GM13976 (cell line): ENCODE measurements around the gene WWC1.

Source experiments
- DNase-seq: peaks from one replicate; pipeline ENCODE4 v3.0.0; 2012; ENCODE audit warnings: low spot score
- in situ Hi-C: fragments of 300-500 bp; cut with MboI; formaldehyde crosslinking; loops from one replicate; pipeline ENCODE4 v1.12.0; 2022; ENCODE audit warnings: low sequenced_read_pairs, mixed read lengths, inconsistent platforms; ENCODE audit not compliant: unreplicated experiment
- TF ChIP-seq, protein P1 (sequence below): IDR thresholded peaks from 2 replicates; pipeline ENCODE4 v1.5.1; 2012; ENCODE audit warnings: borderline replicate concordance, mild to moderate bottlenecking; ENCODE audit not compliant: insufficient read depth; ENCODE audit errors: extremely low read depth, missing control alignments, control extremely low read depth

Gene WWC1

DNA sequence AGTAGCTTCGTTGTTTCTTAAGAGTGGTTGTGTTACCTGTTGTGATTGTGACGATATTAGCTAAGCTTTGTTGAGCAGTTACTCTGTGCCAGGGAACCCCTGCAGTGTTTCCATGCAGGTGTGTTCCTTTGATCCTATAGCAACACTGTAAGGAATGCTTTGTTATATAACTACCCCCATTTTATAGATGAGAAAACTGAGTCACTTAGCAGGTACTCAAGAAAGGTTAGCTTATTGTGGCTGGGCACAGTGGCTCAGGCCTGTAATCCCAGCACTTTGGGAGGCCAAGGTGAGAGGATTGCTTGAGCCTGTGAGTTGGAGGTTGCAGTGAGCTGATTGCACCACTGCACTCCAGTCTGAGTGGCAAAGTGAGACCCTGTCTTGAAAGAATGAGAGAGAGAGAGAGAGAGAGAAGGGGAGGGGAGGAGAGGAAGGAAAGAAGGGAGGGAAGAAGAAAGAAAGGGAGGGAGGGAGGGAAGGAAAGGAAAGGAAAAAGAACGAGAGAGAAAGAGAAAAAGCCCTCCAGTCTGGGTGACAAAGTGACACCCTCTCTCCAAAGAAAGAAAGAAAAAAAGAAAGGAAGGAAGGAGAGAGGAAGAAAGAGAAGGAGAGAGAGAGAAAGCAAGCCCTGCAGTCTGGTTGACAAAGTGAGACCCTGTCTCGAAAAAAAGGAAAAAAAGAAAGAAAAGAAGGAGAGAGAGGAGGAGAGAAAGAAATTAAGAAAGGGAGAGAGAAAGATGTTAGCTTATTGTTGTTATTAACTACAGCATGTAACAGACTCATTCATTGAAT is 109.2 kb downstream of the WWC1 start:
- TF ChIP-seq, protein P1, sequence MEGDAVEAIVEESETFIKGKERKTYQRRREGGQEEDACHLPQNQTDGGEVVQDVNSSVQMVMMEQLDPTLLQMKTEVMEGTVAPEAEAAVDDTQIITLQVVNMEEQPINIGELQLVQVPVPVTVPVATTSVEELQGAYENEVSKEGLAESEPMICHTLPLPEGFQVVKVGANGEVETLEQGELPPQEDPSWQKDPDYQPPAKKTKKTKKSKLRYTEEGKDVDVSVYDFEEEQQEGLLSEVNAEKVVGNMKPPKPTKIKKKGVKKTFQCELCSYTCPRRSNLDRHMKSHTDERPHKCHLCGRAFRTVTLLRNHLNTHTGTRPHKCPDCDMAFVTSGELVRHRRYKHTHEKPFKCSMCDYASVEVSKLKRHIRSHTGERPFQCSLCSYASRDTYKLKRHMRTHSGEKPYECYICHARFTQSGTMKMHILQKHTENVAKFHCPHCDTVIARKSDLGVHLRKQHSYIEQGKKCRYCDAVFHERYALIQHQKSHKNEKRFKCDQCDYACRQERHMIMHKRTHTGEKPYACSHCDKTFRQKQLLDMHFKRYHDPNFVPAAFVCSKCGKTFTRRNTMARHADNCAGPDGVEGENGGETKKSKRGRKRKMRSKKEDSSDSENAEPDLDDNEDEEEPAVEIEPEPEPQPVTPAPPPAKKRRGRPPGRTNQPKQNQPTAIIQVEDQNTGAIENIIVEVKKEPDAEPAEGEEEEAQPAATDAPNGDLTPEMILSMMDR, result no peak
- in situ Hi-C loops, result no loop called here
- DNase-seq, result no peak

- TF ChIP-seq, protein P1, result no peak
- in situ Hi-C loops, result no loop called here
- no peak for DNase-seq
Observed at GRCh38 chr5:168401226-168401625, 109.8 kb downstream of the WWC1 start.

DNA sequence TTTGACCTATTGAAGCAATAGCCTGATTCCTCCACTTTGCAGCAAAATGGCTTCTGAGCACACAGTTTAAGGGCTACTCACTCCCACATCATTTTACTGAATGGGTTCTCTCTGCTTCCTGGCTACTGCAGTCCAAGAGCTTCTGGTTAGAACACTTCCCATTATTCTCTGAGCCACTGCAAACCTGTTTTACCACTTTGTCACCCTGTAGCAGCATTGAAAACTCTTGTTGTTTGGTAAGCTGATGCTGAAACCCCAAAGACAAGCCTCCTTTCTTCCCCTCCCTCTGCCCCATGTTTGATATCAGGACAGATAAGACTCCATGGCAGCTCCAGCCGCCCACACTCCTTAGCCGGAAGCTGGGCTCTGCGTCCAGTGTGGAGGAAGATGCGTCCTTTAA is 110.4 kb downstream of the WWC1 start:
- TF ChIP-seq, protein P1, result no peak
- in situ Hi-C loops, result no loop called here
- DNase-seq, result no peak

GRCh38 chr5:168404365-168404764 is 112.9 kb downstream of the WWC1 start:
- TF ChIP-seq, protein P1, result no peak
- in situ Hi-C loops, result no loop called here
- DNase-seq, result no peak

GRCh38 chr5:168407211-168407610 is 115.8 kb downstream of the WWC1 start:
- TF ChIP-seq, protein P1, result no peak
- DNase-seq, result no peak
- in situ Hi-C loops, result no loop called here

DNA sequence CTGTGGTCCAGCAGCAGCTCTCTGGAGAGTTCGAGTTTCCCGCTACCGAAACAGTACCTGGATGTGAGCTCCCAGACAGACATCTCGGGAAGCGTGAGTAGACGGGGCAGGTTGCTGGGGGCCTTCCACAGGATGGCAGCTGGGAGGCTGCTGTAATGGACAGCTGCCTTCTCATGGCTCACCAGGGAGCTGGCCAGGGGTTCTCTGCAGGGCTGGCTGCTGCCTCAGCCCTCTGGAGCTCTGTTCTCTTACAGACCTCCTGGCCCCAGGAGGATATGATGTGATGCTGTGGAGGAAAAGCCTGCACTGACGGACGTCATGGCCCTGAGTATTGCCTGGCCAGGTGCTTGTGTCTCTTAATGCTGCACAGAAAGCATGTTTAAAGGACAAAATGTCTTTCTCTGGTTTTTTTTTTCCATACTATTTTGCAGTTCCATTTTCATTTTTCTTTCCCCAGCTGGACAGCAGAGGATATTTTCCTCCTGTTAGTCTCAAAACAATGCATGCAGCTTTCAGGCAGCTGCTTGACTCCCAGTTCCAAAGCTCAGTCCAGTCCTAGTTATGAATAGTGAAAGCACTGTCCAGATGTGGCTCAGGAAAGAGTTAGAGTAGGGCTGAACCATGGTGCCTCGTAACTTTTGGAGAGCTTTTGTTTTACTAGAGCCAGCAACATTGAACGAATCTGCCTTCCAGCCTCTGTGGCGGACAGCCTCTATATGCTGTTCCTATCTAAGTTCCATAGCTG is 117.3 kb downstream of the WWC1 start:
- in situ Hi-C loops, result no loop called here

More for the DNA sequence above, 117.3 kb downstream of the WWC1 start:
- TF ChIP-seq, protein P1, result no peak
- no peak for DNase-seq
